IMR-90 (cell line): ENCODE measurements around the gene ADGB. TPM values are rescaled to one million over a fixed set of nuclear protein-coding genes. Genes with fewer than 3 reads are reported as not detected.

ENCODE experiments used
- ATAC-seq: fragments of 200-7000 bp; cut with Tn5 transposase; 2 replicates; pipeline ENCODE4 v1.9.1; 2020; ENCODE audit warnings: low read depth, mild to moderate bottlenecking, moderate library complexity
- BruUV-seq: library from RNA; stranded (reverse); fragments of 400-500 nt; replicated peaks from 2 replicates; lab custom pipeline; 2021; lab: Mats Ljungman, UMichigan
- CTCF ChIA-PET: fragments of 300-600 bp; formaldehyde crosslinking; extraction: SDS; loops from one replicate; lab custom pipeline; 2021; ENCODE audit warnings: antibody characterized with exemption; lab: Yijun Ruan, JAX
- POLR2A ChIA-PET: fragments of 300-600 bp; sonication (Branson Sonifier 250); formaldehyde crosslinking; loops from one replicate; lab custom pipeline; 2022; ENCODE audit warnings: antibody characterized with exemption; ENCODE audit not compliant: unreplicated experiment; lab: Charles Lee
- DNase-seq: peaks from one replicate; pipeline ENCODE4 v3.0.0; 2013
- H2AFZ ChIP-seq: replicated peaks from 2 replicates; pipeline ENCODE3; 2013; ENCODE audit warnings: low read length, mild to moderate bottlenecking; ENCODE audit not compliant: poor library complexity
- H2AK5ac ChIP-seq: 2 replicates; pipeline ENCODE4 v1.6.1; 2013; ENCODE audit warnings: low read depth, low read length, inconsistent platforms
- H2AK9ac ChIP-seq: replicated peaks from 2 replicates; pipeline ENCODE3; 2013; ENCODE audit warnings: mild to moderate bottlenecking, low read depth, low read length, moderate library complexity; ENCODE audit not compliant: poor library complexity
- H2BK120ac ChIP-seq: 2 replicates; pipeline ENCODE4 v1.6.1; 2013; ENCODE audit warnings: low read depth, low read length, inconsistent platforms
- H2BK15ac ChIP-seq: 3 replicates; pipeline ENCODE4 v1.6.1; 2013; ENCODE audit warnings: low read depth, low read length, inconsistent platforms
- H2BK20ac ChIP-seq: 2 replicates; pipeline ENCODE4 v1.6.1; 2013; ENCODE audit warnings: low read depth, mild to moderate bottlenecking, inconsistent platforms, low read length, moderate library complexity
- H2BK5ac ChIP-seq: 2 replicates; pipeline ENCODE4 v1.6.1; 2013; ENCODE audit warnings: mild to moderate bottlenecking, low read depth, low read length, inconsistent platforms; ENCODE audit not compliant: poor library complexity, severe bottlenecking
- H3K14ac ChIP-seq: replicated peaks from 2 replicates; pipeline ENCODE4 v1.6.1; 2013; ENCODE audit warnings: low read depth, low read length, inconsistent platforms
- H3K18ac ChIP-seq: 2 replicates; pipeline ENCODE4 v1.6.1; 2013; ENCODE audit warnings: low read depth, low read length, control low read depth
- H3K23ac ChIP-seq: 2 replicates; pipeline ENCODE4 v1.6.1; 2013; ENCODE audit warnings: low read depth, low read length, inconsistent platforms
- H3K27ac ChIP-seq: 2 replicates; pipeline ENCODE4 v1.5.1; 2013; ENCODE audit warnings: mild to moderate bottlenecking, control low read depth, low read length; ENCODE audit not compliant: insufficient read depth
- H3K27me3 ChIP-seq: 2 replicates; pipeline ENCODE4 v1.6.1; 2013; ENCODE audit warnings: low read length; ENCODE audit not compliant: control insufficient read depth, insufficient read depth
- H3K36me3 ChIP-seq: 2 replicates; pipeline ENCODE4 v1.6.1; 2013; ENCODE audit warnings: low read length, mixed read lengths; ENCODE audit not compliant: control insufficient read depth, insufficient read depth
- H3K4ac ChIP-seq: 2 replicates; pipeline ENCODE4 v1.6.1; 2013; ENCODE audit warnings: low read depth, low read length, inconsistent platforms
- H3K4me1 ChIP-seq: 2 replicates; pipeline ENCODE4 v1.6.1; 2013; ENCODE audit warnings: low read length, mixed read lengths; ENCODE audit not compliant: control insufficient read depth, insufficient read depth
- H3K4me2 ChIP-seq: 2 replicates; pipeline ENCODE4 v1.6.1; 2013; ENCODE audit warnings: low read depth, mild to moderate bottlenecking, control low read depth, low read length, moderate library complexity
- H3K4me3 ChIP-seq: 2 replicates; pipeline ENCODE4 v1.5.1; 2013; ENCODE audit warnings: low read depth, mild to moderate bottlenecking, control low read depth, low read length, moderate library complexity; ENCODE audit not compliant: insufficient read depth
- H3K56ac ChIP-seq: 2 replicates; pipeline ENCODE4 v1.6.1; 2013; ENCODE audit warnings: low read length, inconsistent platforms; ENCODE audit not compliant: insufficient read depth; ENCODE audit errors: extremely low read depth
- H3K79me1 ChIP-seq, 2 experiments: 2 replicates each; pipeline ENCODE4 v1.6.1; 2013; ENCODE audit warnings: low read length in 2 of 2, inconsistent platforms in 1 of 2, low read depth in 1 of 2
- H3K9ac ChIP-seq: 2 replicates; pipeline ENCODE4 v1.6.1; 2013; ENCODE audit warnings: low read depth, low read length, control low read depth
- H3K9me1 ChIP-seq: 2 replicates; pipeline ENCODE4 v1.6.1; 2013; ENCODE audit warnings: low read length, inconsistent platforms; ENCODE audit not compliant: insufficient read depth
- H3K9me3 ChIP-seq: 2 replicates; pipeline ENCODE4 v1.6.1; 2013; ENCODE audit warnings: low read length; ENCODE audit not compliant: control insufficient read depth, insufficient read depth
- H4K20me1 ChIP-seq: 2 replicates; pipeline ENCODE4 v1.6.1; 2013; ENCODE audit warnings: low read length, inconsistent platforms; ENCODE audit not compliant: insufficient read depth
- H4K5ac ChIP-seq: 2 replicates; pipeline ENCODE4 v1.6.1; 2013; ENCODE audit warnings: mild to moderate bottlenecking, low read depth, low read length, control low read depth
- H4K8ac ChIP-seq, 2 experiments: 2 replicates each; pipeline ENCODE4 v1.6.1; 2013; ENCODE audit warnings: low read depth in 2 of 2, low read length in 2 of 2, control low read depth in 1 of 2, inconsistent platforms in 1 of 2
- H4K91ac ChIP-seq: 2 replicates; pipeline ENCODE4 v1.6.1; 2013; ENCODE audit warnings: low read depth, low read length, inconsistent platforms; ENCODE audit not compliant: insufficient read depth
- BHLHE40 ChIP-seq: fragments of 150-350 bp; IDR thresholded peaks from 2 replicates; pipeline ENCODE4 v1.6.1; 2016; ENCODE audit warnings: mild to moderate bottlenecking, low read depth, low read length
- CEBPB ChIP-seq: IDR thresholded peaks from 2 replicates; pipeline ENCODE4 v1.6.1; 2012; ENCODE audit warnings: low read depth, low read length, improper control_type of control experiment
- CHD1 ChIP-seq: IDR thresholded peaks from 2 replicates; pipeline ENCODE4 v1.6.1; 2012; ENCODE audit warnings: low read depth, low read length, improper control_type of control experiment
- CTCF ChIP-seq: conservative IDR thresholded peaks from 2 replicates; pipeline ENCODE4 v1.5.1; 2012; ENCODE audit warnings: mild to moderate bottlenecking, low read depth, low read length, improper control_type of control experiment
- ELK1 ChIP-seq: fragments of 150-350 bp; IDR thresholded peaks from 2 replicates; pipeline ENCODE4 v1.6.1; 2016; ENCODE audit warnings: low read depth, mild to moderate bottlenecking, low read length, moderate library complexity, borderline replicate concordance
- FOS ChIP-seq: fragments of 150-350 bp; IDR thresholded peaks from 2 replicates; pipeline ENCODE4 v1.6.1; 2016; ENCODE audit warnings: low read depth, low read length
- MAFK ChIP-seq: IDR thresholded peaks from 2 replicates; pipeline ENCODE4 v1.6.1; 2012; ENCODE audit warnings: low read depth, low read length, improper control_type of control experiment
- MAZ ChIP-seq: IDR thresholded peaks from 2 replicates; pipeline ENCODE4 v1.6.1; 2012; ENCODE audit warnings: low read depth, mild to moderate bottlenecking, low read length, improper control_type of control experiment, moderate library complexity, borderline replicate concordance
- MXI1 ChIP-seq: IDR thresholded peaks from 2 replicates; pipeline ENCODE4 v1.6.1; 2012; ENCODE audit warnings: low read depth, mild to moderate bottlenecking, low read length, moderate library complexity, borderline replicate concordance
- NFE2L2 ChIP-seq: fragments of 150-350 bp; IDR thresholded peaks from 2 replicates; pipeline ENCODE4 v1.6.1; 2016; ENCODE audit warnings: low read depth, mild to moderate bottlenecking, low read length
- POLR2A ChIP-seq: IDR thresholded peaks from 2 replicates; pipeline ENCODE4 v1.6.1; 2012; ENCODE audit warnings: mild to moderate bottlenecking, low read depth, low read length
- RAD21 ChIP-seq: IDR thresholded peaks from 2 replicates; pipeline ENCODE4 v1.6.1; 2012; ENCODE audit warnings: low read length, improper control_type of control experiment
- RCOR1 ChIP-seq: IDR thresholded peaks from 2 replicates; pipeline ENCODE4 v1.6.1; 2012; ENCODE audit warnings: mild to moderate bottlenecking, low read length, improper control_type of control experiment; ENCODE audit not compliant: insufficient replicate concordance
- RFX5 ChIP-seq: IDR thresholded peaks from 2 replicates; pipeline ENCODE4 v1.8.0; 2012; ENCODE audit warnings: low read depth, mild to moderate bottlenecking, low read length, moderate library complexity
- SMC3 ChIP-seq: fragments of 150-350 bp; IDR thresholded peaks from 2 replicates; pipeline ENCODE4 v1.6.1; 2016; ENCODE audit warnings: low read depth, mild to moderate bottlenecking, antibody characterized with exemption, low read length, moderate library complexity
- USF2 ChIP-seq: fragments of 150-350 bp; IDR thresholded peaks from 2 replicates; pipeline ENCODE4 v1.6.1; 2017; ENCODE audit warnings: mild to moderate bottlenecking, antibody characterized with exemption, low read length, low read depth
- WGBS, 2 experiments: methylation state at CpG; one replicate each; pipeline versions ENCODE4 v1.1.5 to v1.1.7; 2013; ENCODE audit warnings: missing lambda C conversion rate in 2 of 2; ENCODE audit not compliant: insufficient read length in 1 of 2; ENCODE audit errors: extremely low coverage in 2 of 2; 5-methylcytosine and 5-hydroxymethylcytosine counted together
- dilution Hi-C: fragments of 300-500 bp; cut with HindIII; formaldehyde crosslinking; loops from one replicate; pipeline ENCODE4 v1.14.3; 2018; ENCODE audit warnings: low sequenced_read_pairs; ENCODE audit not compliant: unreplicated experiment
- in situ Hi-C: fragments of 300-500 bp; cut with MboI; formaldehyde crosslinking; loops from 3 replicates; pipeline ENCODE4 v1.14.3; 2019; ENCODE audit warnings: low sequenced_read_pairs, inconsistent platforms, mixed read lengths
- intact Hi-C: fragments of 100-400 bp; cut with micrococcal nuclease; formaldehyde crosslinking; loops from 2 replicates; pipeline ENCODE4 v1.10.0; 2022
- polyA plus RNA-seq, 3 experiments: library from polyadenylated mRNA; depleted of rRNA; stranded (reverse); fragments of >200 nt; gene quantifications; 2 replicates each; pipeline ENCODE4 v1.2.3, GENCODE V29; 2012; ENCODE audit warnings: low replicate concordance in 1 of 3
- total RNA-seq: library from RNA; depleted of rRNA; stranded (reverse); fragments of >200 nt; gene quantifications from 2 replicates; pipeline ENCODE4 v1.2.3, GENCODE V29; 2012

Gene ADGB
- total and polyA plus RNA-seq, 2 of the 4 experiments (the other 2 are of a cell fraction) = not detected

- no peak overlapping the region for H2BK15ac ChIP-seq
- CTCF ChIA-PET = no interaction called here
These were observed 262.3 kb downstream of the ADGB start for GRCh38 chr6:146861029-146861563.

More at GRCh38 chr6:146861029-146861563, 262.3 kb downstream of the ADGB start:
- POLR2A ChIA-PET = interaction anchor here (0.6 kb wide), 1 partner anchor 341 kb away, joined by 3 read pairs; no protein-coding TSS in a partner anchor
- no peak overlapping the region for H3K27ac ChIP-seq
- no peak overlapping the region for H2AK9ac ChIP-seq
- dilution Hi-C loops (no loop called here), intact Hi-C loops (no loop called here), in situ Hi-C loops (loop anchor here (25.0 kb wide), 1 partner anchor 1301 kb away; no protein-coding TSS in a partner anchor)
- no peak overlapping the region for H3K4ac ChIP-seq
- no peak overlapping the region for H2BK5ac ChIP-seq
- BruUV-seq = no TSS peak
- no peaks in the 10 kb centered on the region for H3K79me1 ChIP-seq
- H3K4me1 ChIP-seq = peaks cover 3% of the 10 kb centered on the region; the same call in 1 of the 2 replicates
- no peak overlapping the region for H4K5ac ChIP-seq
- no peaks in the 10 kb centered on the region for H3K36me3 ChIP-seq
- no peak overlapping the region for H3K56ac ChIP-seq
- H3K4me2 ChIP-seq = no peak overlapping the region
- no peak overlapping the region for H3K9ac ChIP-seq
- no peak overlapping the region for H3K14ac ChIP-seq
- H3K9me1 ChIP-seq = peaks cover 7% of the 10 kb centered on the region; the same call in 1 of the 2 replicates
- no peak for TF ChIP-seq CEBPB
- no peak for TF ChIP-seq RFX5
- TF ChIP-seq NFE2L2 = no peak
- no peak for TF ChIP-seq MAZ
- TF ChIP-seq FOS = no peak
- no peak for TF ChIP-seq CHD1
- TF ChIP-seq BHLHE40 = no peak
- no peak for TF ChIP-seq RCOR1
- no peak for TF ChIP-seq SMC3
- TF ChIP-seq MAFK = no peak
- TF ChIP-seq CTCF = no peak
- no peak for TF ChIP-seq ELK1
- TF ChIP-seq POLR2A = no peak
- no peak for TF ChIP-seq RAD21
- TF ChIP-seq MXI1 = no peak
- no peak for TF ChIP-seq USF2
- H3K9me3 ChIP-seq = no peaks in the 10 kb centered on the region
- ATAC-seq (no peak), DNase-seq (no peak)
- H2AFZ ChIP-seq = no peak overlapping the region
- no peak overlapping the region for H3K23ac ChIP-seq
- H3K27me3 ChIP-seq = no peaks in the 10 kb centered on the region
- H2BK20ac ChIP-seq = no peak overlapping the region
- H2BK120ac ChIP-seq = no peak overlapping the region
- H4K91ac ChIP-seq = no peak overlapping the region
- H2AK5ac ChIP-seq = no peak overlapping the region
- H3K4me3 ChIP-seq = no peak overlapping the region
- no peak overlapping the region for H4K8ac ChIP-seq
- H3K18ac ChIP-seq = no peak overlapping the region
- H4K20me1 ChIP-seq = no peaks in the 10 kb centered on the region
- WGBS, 2 experiments = no CpG with 5 or more reads among the region's 3 CpGs
